GM21737 (cell line): ENCODE data around the gene MED26.
"Not testable (repeated sequence)": the region's sequence is repeated elsewhere in the genome, so short reads cannot be mapped to it uniquely, and the experiment has no call there.

Experiments used
- ATAC-seq: cut with Tn5 transposase; IDR thresholded peaks from one replicate; pipeline ENCODE4 v1.9.1; 2021; ENCODE audit warnings: mild to moderate bottlenecking, moderate library complexity; ENCODE audit not compliant: unreplicated experiment

The MED26 gene

DNA sequence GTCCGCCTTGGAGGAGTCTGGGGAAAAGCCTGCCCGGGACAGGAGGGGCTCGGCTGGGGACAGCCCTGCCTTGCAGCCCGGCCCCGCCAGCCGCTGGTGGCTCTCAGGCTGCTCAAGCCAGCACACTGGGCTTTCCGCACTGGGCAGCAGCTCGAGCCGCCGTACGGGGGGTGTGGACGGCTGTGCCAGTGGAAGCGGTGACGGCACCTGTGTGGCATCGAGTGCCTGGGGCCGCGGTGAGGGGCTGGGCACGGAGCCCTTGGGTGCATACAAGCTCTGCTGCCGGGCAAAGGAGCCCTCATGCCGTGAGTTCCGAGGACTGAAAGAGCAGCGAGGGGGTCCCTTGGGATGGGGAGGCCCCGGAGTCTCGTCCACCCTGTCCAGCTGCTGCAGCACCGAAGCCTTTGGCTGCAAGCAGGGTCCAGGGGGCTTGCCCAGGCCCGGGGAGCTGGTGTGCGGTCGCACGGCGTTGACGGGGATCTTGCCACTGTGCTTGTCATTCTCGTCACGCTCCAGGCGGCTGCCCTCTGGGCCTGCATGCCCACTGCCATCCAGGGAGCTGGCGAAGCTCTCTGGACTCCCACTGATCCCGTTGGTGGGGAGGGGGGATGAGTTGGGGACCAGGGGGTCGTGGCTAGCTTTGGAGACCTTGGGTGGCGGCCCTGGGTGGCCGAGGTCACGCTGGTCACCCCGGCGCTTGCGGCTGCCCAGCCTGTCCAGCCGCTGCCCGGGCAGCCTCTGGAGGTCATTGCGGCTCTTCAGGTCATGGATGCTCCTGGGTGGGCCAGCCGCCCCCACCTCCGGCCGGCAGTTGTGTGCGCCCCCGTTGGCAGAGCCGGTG, 51.1 kb downstream of the MED26 start:
- no peak for ATAC-seq

DNA sequence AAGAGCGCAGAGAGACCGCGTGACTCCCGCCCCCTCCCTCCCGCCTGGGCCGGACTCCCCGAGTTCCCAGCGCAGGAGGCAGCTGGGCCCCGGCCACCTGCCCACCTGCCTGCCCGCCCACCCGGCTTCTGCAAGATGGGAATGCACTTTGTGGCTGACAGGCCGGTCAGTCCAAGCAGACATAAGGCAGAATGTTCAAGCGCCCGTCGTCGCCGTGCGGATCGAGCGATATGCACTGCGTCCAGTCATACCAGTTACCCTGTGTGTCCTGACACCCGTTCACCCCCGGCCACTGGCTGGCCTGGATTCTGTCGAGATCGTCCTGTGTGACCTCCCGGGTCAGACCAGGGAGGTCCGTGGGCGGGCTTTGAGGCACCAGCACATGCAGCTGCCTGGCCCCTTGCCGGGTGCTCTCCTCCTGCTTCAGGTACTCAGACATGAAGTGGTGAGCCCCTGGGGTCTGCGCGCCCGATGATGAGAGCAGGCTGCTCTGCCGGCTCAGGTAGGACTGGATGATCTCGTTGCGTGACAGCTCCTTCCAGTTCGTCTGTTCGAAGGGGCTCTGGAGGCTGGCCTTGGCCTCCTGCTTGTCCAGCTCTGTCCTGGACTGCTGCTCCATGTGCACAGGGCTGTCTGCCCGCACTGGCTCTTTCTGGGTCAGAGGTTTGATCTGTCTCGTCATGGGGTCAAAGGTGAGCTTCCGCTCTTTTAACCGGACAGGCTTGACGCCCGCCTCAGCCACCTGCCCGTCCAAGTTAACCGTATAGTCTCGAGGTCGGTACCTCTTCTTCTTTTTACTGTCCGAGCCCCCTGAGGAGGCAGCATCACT, 51.9 kb downstream of the MED26 start:
- no peak for ATAC-seq

DNA sequence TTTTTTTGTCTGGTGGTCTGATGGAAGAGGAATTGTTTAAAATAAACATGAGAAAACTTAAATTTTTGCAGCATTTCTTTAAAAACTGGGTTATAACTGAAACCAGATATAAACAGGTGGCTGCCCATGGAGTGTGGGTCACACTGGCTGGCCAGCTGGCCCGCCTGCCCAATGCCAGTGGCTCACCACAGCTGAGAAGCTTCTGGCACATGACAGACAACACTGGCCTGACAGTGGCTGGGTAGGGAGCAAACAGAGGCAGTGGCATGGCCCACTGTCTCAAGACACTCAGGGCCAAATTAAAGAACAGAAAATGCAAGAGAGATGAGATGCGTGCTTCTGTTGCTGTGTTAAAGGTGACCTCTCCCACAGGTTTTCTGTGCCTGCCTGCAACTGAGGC, 52.7 kb downstream of the MED26 start:
- ATAC-seq = no peak

DNA sequence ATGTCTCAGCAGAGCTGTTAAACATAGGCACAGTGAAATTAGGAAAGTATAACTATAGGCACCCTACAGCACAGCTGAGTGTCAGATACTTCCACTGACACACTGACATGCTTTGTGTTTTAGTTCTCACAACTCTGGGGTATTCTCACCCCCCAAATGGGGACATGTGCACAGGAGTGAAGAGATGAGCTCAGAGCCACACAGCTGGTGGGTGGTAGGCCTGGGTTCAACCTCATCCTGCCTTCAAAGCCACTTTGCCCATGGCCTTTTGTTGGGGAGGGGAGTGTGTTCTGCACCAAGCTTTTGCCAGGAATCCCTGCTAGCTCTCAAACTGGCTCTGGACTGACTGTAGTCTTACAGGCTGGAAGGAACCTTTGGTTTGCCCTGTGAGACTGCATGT, 54.1 kb downstream of the MED26 start:
- ATAC-seq = no peak

DNA sequence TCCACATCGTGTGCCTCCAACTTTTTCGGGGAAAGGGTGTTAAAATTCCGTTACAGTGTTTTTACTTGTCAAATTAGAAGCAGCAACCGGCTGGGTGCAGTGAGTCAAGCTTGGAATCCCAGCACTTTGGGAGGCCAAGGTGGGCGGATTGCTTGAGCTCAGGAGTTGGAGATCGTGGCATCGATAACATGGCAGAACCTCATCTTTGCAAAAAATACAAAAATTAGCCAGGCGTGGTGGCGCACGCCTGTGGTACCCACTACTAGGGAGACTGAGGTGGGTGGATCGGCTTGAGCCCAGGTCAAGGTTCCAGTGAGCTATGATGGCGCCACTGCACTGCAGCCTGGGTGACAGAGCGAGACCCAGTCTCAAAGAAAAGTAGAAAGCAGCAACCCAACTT, 54.7 kb downstream of the MED26 start:
- no peak for ATAC-seq

DNA sequence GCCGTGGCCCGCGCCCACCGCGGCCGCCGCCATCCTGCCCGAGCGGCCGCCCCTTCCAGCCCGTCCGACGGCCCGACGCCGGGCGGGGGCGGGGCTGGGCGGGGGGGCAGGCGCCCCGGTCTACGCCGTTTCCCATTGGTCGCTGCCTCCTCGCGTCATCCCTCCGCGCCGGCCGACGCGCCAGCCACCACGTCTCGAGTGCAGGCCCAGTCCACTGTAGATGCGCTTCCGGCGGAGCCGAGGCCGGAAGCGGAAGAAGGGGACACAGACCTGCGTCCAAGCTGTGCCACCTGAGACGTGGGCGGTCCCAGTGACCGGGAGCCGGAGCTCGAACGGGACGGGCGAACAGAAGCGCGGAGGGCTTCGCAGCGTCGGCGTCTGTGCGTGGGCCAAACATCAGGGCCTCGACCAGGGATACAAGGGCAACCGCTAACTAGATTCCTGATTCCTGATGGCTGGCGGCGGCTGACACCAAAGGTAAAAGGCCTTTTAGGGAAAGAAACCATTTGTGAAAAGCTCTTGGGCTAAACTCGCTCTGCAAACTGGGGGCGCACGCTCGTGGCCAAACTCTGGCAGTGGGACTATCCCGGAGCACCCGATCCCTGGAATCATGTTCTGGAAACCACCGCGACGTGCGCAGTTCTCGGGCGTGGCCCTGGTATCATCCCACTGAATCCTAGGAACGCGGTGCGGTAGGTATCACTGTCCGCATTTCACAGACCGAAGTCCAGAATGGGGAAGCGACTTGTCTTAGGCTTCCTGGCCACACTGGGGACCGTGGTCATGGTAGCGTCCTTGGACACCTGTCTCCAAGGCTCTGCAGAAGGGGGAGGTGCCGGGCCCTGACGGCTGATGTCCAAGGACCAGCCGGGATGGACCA, 55.4 kb downstream of the MED26 start, which contains the start of gene SLC35E1:
Gene SLC35E1 (minus strand): TSS at position 84 of the 880 bp plus-strand sequence. CDS start 51 bp downstream, at position 33.
- ATAC-seq = peak; percentile 72

DNA sequence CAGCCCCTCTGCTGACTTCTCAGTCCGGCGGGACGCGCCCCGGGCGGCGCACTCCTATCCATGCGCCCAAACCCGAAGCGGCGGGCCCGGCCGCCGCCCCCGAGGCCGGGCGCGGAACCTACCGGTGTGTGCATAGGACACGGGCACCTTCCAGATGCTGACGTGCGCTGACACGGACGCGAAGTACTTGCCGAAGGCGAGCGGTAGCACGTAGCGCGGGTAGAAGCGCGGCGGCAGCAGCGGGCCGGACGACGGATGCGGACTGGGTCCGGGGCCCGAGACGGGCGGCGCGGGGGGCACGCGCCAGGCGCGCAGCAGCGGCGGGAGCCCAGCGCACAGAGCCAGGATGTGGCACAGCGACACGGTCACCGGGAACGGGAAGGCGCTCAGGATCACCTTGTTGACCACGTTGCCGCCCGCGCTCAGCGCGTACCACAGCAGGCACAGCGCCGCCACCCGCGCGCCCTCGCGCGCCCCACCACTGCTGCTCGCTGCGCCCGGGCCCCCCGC, 56.1 kb downstream of the MED26 start:
- peak; percentile 10 for ATAC-seq

DNA sequence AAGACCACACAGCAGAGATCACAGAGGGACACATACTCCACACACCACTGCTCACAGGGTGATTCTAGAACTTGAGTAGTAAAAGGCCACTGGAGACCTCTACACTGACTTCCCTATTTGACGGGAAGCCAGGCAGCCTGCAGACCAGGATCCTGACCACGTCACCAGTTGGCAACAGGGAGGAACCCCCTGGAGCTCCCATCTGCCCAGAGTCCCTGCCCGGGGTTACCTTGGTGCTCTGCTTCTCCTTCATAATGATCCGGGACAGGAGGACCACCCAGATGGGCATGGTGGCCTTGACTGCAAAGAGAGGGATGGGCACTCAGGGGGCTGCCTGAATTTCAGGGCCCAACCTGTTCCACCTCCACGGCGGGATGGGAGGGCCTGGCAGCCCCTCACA, 56.7 kb downstream of the MED26 start:
- ATAC-seq = no peak

DNA sequence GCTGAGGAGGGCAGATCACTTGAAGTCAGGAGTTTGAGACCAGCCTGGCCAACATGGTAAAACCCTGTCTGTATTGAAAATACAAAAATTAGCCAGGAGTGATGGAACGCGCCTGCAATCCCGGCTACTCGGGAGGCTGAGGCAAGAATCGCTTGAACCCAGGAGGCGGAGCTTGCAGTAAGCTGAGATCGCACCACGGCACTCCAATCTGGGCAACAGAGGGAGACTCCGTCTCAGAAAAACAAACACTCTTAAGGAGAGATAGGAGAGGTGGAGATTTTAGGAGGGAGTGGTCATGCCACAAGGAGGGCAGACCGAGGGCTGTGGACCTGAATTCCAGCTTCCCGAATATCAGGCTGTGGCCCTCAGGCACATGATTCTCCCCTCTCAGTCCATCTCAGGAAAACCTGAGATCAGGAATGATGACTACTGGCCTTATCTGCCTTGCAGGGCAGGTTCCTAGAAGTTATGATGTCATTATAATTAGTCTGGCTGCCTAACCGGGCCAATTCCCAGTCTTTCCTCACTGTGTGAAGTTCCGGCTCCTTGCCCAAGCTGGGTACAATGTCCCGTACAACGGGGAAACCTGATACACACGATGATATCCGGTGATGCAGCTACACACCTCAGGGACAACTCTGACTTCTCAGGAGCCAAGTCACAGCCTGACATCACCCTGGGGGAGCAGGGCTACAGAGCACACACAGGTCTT, 58.2 kb downstream of the MED26 start:
- no peak for ATAC-seq

DNA sequence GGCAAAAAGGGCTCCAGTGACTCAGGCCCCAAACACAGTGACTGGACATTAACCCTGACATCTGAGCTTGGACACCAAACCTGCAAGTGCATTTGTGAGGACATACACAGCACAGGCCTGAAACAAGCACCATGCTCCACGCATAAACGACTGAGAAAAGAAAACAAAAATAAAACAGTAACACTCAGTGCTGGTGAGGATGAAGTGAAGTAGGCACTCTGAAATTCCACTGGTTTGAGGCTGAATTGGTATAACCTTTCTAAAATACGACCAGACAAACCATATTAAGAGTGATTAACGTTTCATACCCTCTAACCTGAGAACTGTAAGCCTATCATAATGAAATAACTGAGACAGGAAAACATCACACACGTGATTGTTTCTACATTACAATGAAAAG, 61.3 kb downstream of the MED26 start:
- ATAC-seq = no peak

DNA sequence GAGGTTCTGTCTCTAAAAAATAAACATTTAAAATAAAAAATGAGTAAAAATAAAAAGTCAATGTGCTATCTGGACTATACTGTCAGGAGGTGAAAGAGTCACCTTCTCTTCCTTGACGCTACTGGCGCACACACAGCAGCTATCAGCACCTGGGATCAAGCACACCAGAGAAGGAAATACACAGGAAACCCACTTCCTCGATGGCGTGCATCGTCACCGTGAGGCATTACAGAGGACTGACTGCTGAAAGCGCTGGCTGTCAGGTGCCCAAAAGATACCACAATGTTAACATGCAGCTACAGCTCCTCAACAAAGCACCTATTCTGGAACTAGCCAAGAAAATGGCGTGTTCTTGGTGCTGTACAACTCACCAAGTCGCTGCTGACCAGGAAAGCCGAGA, 61.8 kb downstream of the MED26 start:
- no peak for ATAC-seq

DNA sequence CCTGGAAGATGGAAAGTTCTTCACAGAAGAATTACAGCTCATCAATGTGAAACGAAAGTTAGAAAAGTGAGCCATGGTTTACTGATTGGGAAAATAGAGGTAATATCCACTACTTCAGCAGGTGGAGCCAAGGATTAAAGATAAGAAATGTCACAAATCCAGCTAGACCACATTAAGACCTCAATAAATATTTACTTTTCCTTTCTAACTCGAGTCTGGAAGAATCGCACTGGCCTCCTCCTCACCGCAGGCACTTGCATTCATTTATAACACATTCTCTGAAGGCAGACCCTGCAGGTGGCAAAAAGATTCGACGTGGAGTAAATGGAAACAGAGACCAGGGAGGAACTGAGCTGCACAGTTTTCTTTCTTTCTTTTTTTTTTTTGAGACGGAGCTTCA, 63.2 kb downstream of the MED26 start:
- no peak for ATAC-seq

DNA sequence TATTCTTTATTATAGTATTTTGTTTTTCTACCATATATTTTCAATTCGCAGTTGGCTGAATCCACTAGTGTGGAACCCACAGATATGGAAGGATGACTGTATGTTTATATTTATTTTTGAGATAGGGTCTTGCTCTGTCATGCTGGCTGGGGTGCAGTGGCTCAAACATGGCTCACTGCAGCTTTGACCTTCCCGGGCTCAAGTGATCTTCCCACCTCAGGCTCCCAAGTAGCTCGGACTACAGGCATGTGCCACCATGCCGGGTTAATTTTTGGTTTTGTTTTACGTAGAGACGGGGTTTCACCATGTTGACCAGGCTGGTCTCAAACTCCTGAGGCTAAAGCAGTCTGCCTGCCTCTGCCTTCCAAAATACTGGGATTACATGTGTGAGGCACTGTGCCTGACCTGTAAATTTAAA, 65.4 kb downstream of the MED26 start:
- ATAC-seq = no peak

DNA sequence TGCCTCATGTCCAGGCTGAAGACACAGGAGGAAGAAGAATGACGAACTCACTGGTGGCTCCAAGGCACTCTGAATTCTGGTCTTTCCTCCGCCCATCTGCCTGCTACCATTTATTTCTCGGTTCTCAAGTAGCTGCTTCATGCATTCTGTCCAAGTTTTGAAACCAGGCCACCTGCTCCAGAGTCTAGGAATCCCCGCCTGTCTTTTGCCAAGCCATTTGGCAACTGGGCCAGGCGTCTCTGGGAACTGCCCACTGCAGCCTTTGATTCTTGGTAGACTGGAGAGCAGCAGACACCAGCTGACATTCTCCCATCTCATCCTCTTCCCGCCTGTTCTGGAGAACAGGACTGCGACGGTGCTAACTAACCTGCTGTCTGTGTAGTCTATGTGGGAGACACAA, 66.6 kb downstream of the MED26 start:
- no peak for ATAC-seq

DNA sequence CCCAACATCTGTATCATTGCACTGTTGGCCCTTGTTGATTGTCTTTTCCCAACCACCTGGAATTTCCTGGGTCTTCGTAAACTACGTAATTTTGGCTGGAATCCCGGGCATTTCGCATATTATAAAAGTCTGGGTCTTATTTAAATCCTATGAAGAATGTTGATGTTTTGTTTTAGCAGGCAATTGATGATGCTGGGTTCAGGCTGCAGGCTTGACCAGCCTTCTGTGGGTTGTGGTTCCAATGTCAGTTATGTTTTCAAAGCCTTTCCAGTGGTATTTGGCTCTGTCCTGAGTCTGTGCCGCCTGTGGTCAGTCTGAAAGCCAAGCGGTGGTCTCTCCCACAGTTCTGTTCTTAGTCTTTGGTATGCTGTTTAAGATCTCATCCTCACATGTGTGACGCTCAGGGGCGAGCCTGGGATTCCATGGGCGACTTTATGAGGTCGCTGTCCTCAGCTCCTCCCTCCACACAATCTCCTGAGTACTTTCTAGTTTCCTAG, 68.2 kb downstream of the MED26 start:
- ATAC-seq = no peak

DNA sequence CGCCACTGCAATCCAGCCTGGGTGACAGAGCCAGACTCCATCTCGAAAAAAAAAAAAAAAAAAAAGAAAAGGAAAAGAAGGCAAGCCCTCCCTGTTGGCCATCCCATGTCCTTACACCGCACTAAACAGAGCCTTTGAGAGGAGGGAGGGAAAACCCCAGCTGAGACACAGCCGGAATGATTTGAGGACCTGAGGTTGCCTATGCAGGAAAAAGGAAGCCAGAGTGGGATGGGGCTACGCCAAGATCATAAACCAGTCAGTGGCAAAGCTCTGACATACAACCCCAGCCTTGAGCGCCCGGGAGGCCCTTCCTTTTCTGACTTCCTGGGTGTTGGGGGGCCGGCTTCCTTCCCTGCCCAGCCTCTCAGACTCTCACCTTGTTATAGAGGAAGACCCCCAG, 73.2 kb downstream of the MED26 start:
- ATAC-seq = no peak

DNA sequence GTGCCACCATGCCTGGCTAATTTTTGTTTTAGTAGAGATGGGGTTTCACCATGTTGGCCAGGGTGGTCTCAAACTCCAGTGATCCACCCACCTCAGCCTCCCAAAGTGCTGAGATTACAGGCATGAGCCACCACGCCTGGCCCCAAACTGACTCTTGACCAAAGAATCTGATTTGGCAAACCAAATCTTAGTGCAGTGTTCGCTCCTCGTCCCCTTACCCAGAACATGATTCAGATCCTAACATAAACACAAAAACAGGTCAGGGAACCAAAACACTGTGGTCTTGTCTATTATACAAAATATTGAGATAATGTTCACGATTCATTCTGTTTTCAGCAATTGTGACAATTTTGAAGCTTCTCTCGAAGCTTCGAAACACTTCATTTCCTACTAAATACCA, 76.1 kb downstream of the MED26 start:
- ATAC-seq = not testable (repeated sequence)

DNA sequence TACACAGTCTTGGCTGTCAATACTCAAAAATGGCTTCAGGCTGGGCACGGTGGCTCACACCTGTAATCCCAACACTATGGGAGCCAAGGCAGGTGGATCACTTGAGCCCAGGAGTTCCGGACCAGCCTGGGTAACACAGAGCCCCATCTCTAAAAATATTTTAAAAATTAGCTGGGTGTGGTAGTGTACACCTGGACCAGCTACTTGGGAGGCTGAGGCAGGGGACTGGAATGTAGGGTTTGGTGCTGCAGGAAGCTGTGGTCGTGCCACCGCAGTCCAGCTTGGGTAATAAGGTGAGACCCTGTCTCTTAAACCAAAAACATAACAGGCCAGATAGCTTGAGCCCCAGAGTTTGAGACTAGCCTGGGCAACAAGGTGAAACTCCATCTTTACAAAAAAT, 79.0 kb downstream of the MED26 start:
- ATAC-seq = no peak

DNA sequence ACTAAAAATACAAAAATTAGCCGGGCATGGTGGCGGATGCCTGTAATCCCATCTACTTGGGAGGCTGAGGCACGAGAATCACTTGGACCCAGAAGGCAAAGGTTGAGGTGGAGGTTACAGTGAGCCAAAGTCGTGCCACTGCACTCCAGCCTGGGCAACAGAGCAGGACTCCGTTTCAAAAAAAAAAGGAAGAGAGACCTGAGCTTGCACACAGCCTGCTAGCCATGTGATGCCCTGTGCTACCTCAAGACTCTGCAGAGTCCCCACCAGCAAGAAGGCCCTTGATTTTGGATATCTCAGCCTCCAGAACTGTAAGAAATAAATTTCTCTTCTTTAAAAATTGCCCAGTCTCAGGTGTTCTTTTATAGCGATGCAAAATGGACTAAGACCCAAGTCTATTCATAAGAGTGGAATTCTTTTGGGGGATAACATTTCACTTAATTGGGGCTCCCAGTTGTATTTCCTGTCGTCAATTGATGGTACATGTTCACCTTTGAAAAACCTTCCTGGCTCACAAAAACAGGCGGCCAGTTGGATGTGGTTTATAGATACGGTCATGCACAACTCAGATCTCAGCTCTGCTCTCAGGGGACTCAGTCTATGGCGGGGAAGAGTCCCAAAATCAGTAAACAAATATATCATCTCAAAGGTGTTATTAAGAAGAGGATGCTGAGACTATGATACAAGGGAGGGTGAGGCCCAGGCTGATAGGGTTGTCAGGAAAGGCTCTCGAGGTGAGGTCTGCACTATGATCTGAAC, 83.4 kb downstream of the MED26 start:
- ATAC-seq = no peak
